IMR-90 (cell line): ENCODE data around the gene PLPP4.

Source experiments
- BHLHE40 ChIP-seq: fragments of 150-350 bp; IDR thresholded peaks from 2 replicates; pipeline ENCODE4 v1.6.1; 2016; ENCODE audit warnings: mild to moderate bottlenecking, low read depth, low read length
- CEBPB ChIP-seq: IDR thresholded peaks from 2 replicates; pipeline ENCODE4 v1.6.1; 2012; ENCODE audit warnings: low read depth, low read length, improper control_type of control experiment
- CHD1 ChIP-seq: IDR thresholded peaks from 2 replicates; pipeline ENCODE4 v1.6.1; 2012; ENCODE audit warnings: low read depth, low read length, improper control_type of control experiment
- CTCF ChIP-seq: conservative IDR thresholded peaks from 2 replicates; pipeline ENCODE4 v1.5.1; 2012; ENCODE audit warnings: mild to moderate bottlenecking, low read depth, low read length, improper control_type of control experiment
- ELK1 ChIP-seq: fragments of 150-350 bp; IDR thresholded peaks from 2 replicates; pipeline ENCODE4 v1.6.1; 2016; ENCODE audit warnings: low read depth, mild to moderate bottlenecking, low read length, moderate library complexity, borderline replicate concordance
- FOS ChIP-seq: fragments of 150-350 bp; IDR thresholded peaks from 2 replicates; pipeline ENCODE4 v1.6.1; 2016; ENCODE audit warnings: low read depth, low read length
- MXI1 ChIP-seq: IDR thresholded peaks from 2 replicates; pipeline ENCODE4 v1.6.1; 2012; ENCODE audit warnings: low read depth, mild to moderate bottlenecking, low read length, moderate library complexity, borderline replicate concordance
- POLR2A ChIP-seq: IDR thresholded peaks from 2 replicates; pipeline ENCODE4 v1.6.1; 2012; ENCODE audit warnings: mild to moderate bottlenecking, low read depth, low read length
- RAD21 ChIP-seq: IDR thresholded peaks from 2 replicates; pipeline ENCODE4 v1.6.1; 2012; ENCODE audit warnings: low read length, improper control_type of control experiment
- RCOR1 ChIP-seq: IDR thresholded peaks from 2 replicates; pipeline ENCODE4 v1.6.1; 2012; ENCODE audit warnings: mild to moderate bottlenecking, low read length, improper control_type of control experiment; ENCODE audit not compliant: insufficient replicate concordance
- SMC3 ChIP-seq: fragments of 150-350 bp; IDR thresholded peaks from 2 replicates; pipeline ENCODE4 v1.6.1; 2016; ENCODE audit warnings: low read depth, mild to moderate bottlenecking, antibody characterized with exemption, low read length, moderate library complexity
- TF ChIP-seq, protein P1 (sequence below): fragments of 150-350 bp; IDR thresholded peaks from 2 replicates; pipeline ENCODE4 v1.6.1; 2017; ENCODE audit warnings: mild to moderate bottlenecking, antibody characterized with exemption, low read length, low read depth

GRCh38 chr10:120538091-120538490 is 81.1 kb downstream of the PLPP4 start:
- TF ChIP-seq RAD21, result no peak
- no peak for TF ChIP-seq CTCF
- no peak for TF ChIP-seq CEBPB
- no peak for TF ChIP-seq ELK1
- TF ChIP-seq MXI1, result no peak
- no peak for TF ChIP-seq RCOR1
- TF ChIP-seq BHLHE40, result no peak
- TF ChIP-seq POLR2A, result no peak
- no peak for TF ChIP-seq FOS
- TF ChIP-seq, protein P1, sequence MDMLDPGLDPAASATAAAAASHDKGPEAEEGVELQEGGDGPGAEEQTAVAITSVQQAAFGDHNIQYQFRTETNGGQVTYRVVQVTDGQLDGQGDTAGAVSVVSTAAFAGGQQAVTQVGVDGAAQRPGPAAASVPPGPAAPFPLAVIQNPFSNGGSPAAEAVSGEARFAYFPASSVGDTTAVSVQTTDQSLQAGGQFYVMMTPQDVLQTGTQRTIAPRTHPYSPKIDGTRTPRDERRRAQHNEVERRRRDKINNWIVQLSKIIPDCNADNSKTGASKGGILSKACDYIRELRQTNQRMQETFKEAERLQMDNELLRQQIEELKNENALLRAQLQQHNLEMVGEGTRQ, result no peak
- no peak for TF ChIP-seq CHD1
- TF ChIP-seq SMC3, result no peak
